ENCODE data around the gene PAK1IP1.
"Not testable (repeated sequence)": the region's sequence is repeated elsewhere in the genome, so short reads cannot be mapped to it uniquely, and the experiment has no call there.

The PAK1IP1 gene

DNA sequence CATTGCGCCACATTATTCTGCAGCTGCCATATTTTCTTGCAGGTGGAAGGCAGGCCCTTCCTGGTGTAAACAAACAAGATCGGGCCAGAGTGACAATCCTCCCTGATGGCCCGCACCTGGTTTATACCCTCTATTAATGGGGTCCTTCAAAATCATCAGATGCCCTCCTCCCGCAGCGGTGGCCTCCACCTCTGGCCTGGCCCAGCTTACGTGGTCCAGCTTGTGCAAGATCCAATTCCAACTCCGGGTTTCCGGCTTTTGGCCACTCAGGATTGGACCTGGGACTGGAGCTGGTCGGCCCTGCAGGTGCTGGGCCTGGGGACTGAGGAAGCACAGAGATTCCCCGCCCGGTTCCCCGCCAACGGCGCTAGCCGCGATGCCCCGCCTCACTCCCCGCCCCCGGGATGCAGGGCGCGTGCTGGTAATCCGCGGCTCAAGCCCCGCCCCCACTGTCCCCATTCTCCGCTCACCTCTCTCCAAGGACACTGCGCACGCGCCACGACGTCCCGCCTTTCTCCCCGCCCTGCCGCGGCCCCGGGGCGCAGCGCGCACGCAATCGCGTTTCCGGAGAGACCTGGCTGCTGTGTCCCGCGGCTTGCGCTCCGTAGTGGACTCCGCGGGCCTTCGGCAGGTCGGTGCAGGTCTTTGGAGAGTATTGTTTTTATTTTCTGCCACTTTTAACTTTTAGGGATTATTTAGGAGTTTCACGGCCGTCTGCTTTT is 52.6 kb downstream of the PAK1IP1 start, which contains the start of gene TMEM14B:
Gene TMEM14B, plus strand, starts transcription at position 555 of the 722 bp plus-strand sequence. CDS start 1,441 bp downstream, outside the sequence.
- H3K4me1 Mint-ChIP-seq, result peaks cover 37% of the 10 kb centered on the region
- H3K27me3 Mint-ChIP-seq, result no peaks in the 10 kb centered on the region
- no peaks in the 10 kb centered on the region for H3K9me3 Mint-ChIP-seq

GRCh38 chr6:10749734-10750133 is 55.0 kb downstream of the PAK1IP1 start:
- Mint-ChIP-seq H3K27me3 (no peaks in the 10 kb centered on the region), H3K9me3 (no peaks in the 10 kb centered on the region), H3K4me3 (no peak overlapping the region), H3K36me3 (peaks cover 27% of the 10 kb centered on the region), H3K27ac (no peak overlapping the region), H3K4me1 (peaks cover 43% of the 10 kb centered on the region)
- ATAC-seq, result no peak

More for the DNA sequence above, 52.6 kb downstream of the PAK1IP1 start, which contains the start of gene TMEM14B:
- H3K4me3 Mint-ChIP-seq, result peak within 1 kb of the TSS; percentile 90
- peaks cover 10% of the 10 kb centered on the region for H3K36me3 Mint-ChIP-seq
- ATAC-seq, result peak; percentile 99
- peak within 1 kb of the TSS; percentile 87 for H3K27ac Mint-ChIP-seq

DNA sequence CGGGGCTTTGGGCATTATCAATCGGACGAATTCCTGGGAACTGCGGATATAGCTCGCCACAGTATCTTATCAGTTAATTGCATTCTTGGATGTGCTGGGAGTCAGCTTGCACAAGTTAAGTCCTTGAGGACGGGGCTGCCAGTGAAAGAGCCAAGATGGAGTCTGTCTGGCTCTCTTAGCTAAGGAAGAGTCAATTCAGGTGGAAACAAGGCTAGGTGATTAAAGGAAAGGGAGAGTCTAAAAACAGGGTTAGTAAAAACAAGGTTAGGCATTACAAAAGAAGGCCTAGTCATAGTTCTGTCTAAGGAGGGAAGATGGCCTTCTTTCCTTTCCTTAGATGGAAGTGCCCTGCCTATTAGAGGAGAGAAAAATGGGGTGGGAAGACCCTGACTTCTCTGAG is 55.8 kb downstream of the PAK1IP1 start:
- H3K9me3 Mint-ChIP-seq, H3K27ac Mint-ChIP-seq, H3K4me3 Mint-ChIP-seq, ATAC-seq, H3K27me3 Mint-ChIP-seq: not testable (repeated sequence)
- Mint-ChIP-seq H3K36me3 (peaks cover 35% of the 10 kb centered on the region), H3K4me1 (peaks cover 48% of the 10 kb centered on the region)

GRCh38 chr6:10751757-10752156 is 57.0 kb downstream of the PAK1IP1 start:
- not testable (repeated sequence) for H3K9me3 Mint-ChIP-seq, H3K4me3 Mint-ChIP-seq, H3K27ac Mint-ChIP-seq, ATAC-seq, H3K27me3 Mint-ChIP-seq
- peaks cover 45% of the 10 kb centered on the region for H3K36me3 Mint-ChIP-seq
- peaks cover 55% of the 10 kb centered on the region for H3K4me1 Mint-ChIP-seq

DNA sequence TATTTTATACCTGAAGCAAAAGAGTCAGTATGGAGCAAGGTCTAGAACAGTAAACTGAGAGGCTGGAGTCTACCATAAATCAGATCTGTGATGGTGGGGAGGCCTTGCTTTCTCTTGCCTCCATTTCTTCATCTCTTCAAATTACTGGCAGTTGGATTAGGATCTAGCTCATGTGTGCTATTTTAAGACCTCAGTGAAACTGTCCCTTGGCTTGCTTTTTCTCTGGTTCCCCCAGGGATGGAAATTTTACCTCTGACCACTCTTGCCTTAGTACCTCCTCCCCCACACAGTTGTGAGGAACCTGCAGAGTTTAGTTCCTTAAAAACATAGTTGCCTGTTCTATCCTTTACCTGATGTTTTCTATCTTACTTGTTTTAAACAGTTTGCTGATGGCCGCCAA is 61.3 kb downstream of the PAK1IP1 start:
- Mint-ChIP-seq H3K4me3 (no peak overlapping the region), H3K9me3 (no peaks in the 10 kb centered on the region), H3K36me3 (peaks cover 68% of the 10 kb centered on the region), H3K27ac (peak overlapping the region; percentile 68), H3K27me3 (no peaks in the 10 kb centered on the region), H3K4me1 (peaks cover 32% of the 10 kb centered on the region)
- ATAC-seq, result no peak
